NOMO-1 treated with DMSO at 0.1 percent for 48 hours (cell line): ENCODE results near the gene ITIH4.
"Not testable (repeated sequence)": the region's sequence is repeated elsewhere in the genome, so short reads cannot be mapped to it uniquely, and the experiment has no call there.

Experiments used
- DNase-seq: peaks from one replicate; lab custom pipeline; 2025; ENCODE audit not compliant: unreplicated experiment; lab: John Stamatoyannopoulos, UW

Gene ITIH4

DNA sequence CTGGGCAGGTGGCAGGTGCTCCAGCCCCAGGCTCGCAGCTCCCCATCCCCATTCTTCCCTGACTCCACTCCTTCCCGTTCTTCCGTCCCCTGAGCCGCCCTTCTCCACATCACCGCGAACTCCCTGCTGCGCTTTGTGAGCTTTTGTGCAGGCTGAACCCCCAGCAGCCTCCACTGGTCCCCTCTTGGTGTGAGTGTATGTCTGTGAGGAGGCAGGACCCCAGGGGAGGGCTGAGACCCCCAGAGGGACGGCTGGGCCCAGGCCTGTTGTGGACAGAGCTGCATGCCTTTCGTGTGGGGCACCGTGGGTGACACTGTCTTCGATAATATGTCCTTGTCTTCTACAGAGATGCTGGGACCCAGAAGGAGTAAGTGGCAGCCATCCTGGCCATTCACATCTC, 43.2 kb downstream of the ITIH4 start:
- DNase-seq, result no peak

GRCh38 chr3:52786330-52787215, 43.9 kb downstream of the ITIH4 start:
- DNase-seq, result no peak

DNA sequence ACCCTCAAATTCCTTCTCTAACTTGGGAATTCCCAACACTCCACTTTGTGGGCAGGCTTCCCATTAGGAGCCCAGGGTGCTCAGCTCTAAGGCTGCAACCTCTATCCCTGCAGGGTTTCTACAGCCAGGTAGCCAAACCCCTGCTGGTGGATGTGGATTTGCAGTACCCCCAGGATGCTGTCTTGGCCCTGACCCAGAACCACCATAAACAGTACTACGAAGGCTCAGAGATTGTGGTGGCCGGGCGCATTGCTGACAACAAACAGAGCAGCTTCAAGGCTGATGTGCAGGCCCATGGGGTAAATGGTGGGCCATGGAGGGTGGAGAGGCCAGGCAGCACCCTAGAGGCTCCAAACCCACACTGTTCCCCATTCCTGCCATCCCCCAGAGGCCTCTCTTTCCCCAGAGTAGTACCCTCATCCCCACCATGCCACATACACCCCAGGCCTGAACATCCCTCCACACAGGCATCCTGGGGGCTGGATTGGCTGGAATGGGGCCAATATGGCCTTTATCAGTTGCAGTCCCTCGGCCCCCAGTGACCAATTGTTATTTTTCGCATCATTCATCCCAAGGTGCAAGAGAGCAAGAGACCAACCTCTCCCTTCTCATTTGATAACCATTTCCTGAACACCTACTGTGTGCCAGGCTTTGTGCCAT, 45.4 kb downstream of the ITIH4 start:
- no peak for DNase-seq

GRCh38 chr3:52784021-52784621, 46.4 kb downstream of the ITIH4 start:
- DNase-seq, result no peak

DNA sequence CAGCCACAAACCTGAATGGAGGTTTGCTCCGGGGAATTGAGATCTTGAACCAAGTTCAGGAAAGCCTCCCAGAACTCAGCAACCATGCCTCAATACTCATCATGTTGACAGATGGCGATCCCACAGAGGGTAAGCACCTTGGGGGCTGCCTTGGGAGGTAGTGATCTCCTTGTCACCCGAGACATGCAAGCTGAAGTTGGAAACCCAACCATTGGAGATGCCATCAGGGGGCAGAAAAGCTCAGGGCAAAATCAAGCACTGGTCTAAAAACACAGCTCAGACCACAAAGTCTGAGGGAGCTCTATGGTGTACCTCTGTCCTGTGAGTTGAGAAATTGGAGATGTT, 47.3 kb downstream of the ITIH4 start:
- no peak for DNase-seq

DNA sequence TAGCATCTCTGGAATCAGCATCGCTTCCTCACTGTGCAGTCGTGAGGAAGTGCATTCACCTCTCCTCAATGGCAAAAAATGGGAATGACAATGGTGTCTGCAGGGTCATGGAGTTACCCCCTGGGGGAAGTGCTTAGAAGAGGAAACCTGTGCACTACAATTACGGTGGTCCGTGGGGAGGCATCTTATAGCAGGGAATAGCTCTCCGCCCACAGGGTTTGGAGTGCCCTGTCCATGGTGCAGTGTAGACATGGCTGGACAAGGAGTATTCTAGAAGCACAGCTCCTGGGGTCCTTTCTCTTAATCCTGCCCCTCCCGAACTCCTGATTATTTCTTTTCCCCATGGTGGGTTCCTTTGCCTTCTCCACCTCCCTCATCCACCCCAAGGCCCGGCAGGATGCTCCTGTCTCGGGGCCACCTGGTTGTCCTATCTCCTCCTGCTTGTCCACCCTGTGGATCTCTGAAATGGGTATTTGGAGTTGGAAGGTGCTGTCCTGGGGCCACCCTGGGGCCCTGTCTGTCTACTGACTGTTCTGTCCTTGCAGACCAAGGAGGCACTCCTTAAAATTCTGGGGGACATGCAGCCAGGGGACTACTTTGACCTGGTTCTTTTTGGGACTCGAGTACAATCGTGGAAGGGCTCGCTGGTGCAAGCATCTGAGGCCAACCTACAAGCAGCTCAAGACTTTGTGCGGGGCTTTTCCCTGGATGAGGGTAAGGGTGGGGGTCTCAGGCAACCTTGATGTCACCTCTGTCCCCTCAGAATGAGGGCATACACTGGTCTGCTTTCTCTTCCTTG, 47.9 kb downstream of the ITIH4 start:
- no peak for DNase-seq

DNA sequence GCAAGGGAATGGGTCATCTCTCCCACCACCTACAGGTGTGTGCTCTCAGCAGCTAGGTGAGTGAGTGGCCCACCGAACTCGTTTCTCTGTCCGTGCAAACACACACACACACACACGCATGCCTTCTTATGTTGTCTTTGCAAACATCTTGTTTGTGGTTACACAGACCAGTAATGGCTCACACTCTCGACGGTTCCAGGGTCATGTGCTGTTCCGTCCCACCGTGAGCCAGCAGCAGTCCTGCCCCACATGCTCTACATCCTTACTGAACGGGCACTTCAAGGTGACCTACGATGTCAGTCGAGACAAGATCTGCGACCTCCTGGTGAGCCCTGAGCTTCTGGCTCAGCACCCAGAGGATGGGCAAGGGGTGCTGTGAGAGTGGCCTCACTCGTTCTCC, 48.7 kb downstream of the ITIH4 start:
- no peak for DNase-seq

- DNase-seq, result no peak
Measured at GRCh38 chr3:52779837-52780585, 50.5 kb downstream of the ITIH4 start.

GRCh38 chr3:52779011-52779836, 51.2 kb downstream of the ITIH4 start:
- peak; percentile 74 for DNase-seq

DNA sequence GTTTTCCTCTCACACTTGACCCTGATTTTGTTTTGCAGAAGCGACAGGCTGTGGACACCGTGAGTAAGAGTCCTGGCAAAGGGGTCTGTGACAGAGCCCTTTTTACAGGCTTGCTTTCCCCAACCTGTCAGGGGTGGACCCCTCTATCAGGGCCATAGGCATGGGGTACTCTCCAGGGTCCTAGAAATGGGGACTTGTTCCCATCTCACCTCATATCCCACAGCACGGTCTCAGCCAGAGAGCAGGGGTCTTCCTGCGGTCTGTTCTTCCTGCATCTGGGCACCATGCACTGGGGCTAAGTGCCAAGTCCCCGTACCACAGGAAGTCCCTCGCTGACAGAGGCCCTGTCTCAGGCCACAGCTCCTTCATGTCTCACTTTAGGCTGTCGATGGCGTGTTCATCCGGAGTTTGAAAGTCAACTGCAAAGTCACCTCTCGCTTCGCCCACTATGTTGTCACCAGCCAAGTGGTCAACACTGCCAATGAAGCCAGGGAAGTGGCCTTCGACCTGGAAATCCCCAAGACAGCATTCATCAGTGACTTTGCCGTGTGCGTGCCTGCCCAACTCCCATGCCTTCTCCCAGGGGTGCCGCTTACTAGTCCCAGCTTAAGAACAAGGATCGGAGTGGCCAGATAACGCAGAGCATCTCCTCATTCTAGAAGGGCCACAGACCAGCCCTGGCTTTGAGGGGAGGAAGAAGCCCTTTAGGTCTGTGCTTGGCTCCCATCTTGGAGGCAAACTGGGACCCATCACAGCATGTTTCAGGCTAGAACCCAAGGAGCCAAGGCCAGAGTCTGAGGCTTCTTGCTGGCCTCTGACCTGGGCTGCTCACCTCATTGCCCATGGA, 52.3 kb downstream of the ITIH4 start:
- no peak for DNase-seq

- DNase-seq, result no peak
Measured at GRCh38 chr3:52777127-52777958, 53.1 kb downstream of the ITIH4 start, which contains the start of gene ITIH1. Gene ITIH1, plus strand, starts transcription at chr3:52777599. Its CDS starts 17 bp downstream, at chr3:52777616.

GRCh38 chr3:52776486-52776885, 54.0 kb downstream of the ITIH4 start:
- not testable (repeated sequence) for DNase-seq

DNA sequence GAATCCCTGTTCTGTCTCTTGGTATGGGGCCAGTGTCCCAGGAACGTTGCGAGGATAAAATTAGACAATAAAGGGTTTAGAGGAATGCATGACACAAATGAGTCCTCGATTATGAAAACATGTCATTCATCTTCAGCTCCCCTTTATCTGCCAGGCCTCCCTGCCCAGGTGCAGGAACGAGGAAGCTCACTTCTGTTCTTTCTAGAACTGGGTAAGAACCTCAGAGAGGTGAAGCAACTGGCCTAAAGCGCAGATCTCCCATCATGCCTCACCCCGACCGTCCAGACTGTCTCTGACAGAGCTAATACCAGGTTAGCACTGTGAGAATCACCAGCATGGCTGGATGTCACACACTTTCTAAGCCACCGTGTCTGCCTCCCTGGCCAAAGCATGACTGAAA, 54.6 kb downstream of the ITIH4 start:
- no peak for DNase-seq

- no peak for DNase-seq
Measured at GRCh38 chr3:52774901-52775864, 55.3 kb downstream of the ITIH4 start.

- no peak for DNase-seq
Measured at GRCh38 chr3:52774066-52774713, 56.3 kb downstream of the ITIH4 start.

GRCh38 chr3:52773361-52774065, 57.0 kb downstream of the ITIH4 start:
- no peak for DNase-seq
